GM18499 (cell line): ENCODE results near the gene RUNX3.
"Not testable (repeated sequence)": the region's sequence is repeated elsewhere in the genome, so short reads cannot be mapped to it uniquely, and the experiment has no call there.

ENCODE experiments used
- ATAC-seq: cut with Tn5 transposase; IDR thresholded peaks from one replicate; pipeline ENCODE4 v1.9.1; 2021; ENCODE audit warnings: moderate number of reproducible peaks; ENCODE audit not compliant: insufficient read depth, unreplicated experiment

Gene RUNX3

DNA sequence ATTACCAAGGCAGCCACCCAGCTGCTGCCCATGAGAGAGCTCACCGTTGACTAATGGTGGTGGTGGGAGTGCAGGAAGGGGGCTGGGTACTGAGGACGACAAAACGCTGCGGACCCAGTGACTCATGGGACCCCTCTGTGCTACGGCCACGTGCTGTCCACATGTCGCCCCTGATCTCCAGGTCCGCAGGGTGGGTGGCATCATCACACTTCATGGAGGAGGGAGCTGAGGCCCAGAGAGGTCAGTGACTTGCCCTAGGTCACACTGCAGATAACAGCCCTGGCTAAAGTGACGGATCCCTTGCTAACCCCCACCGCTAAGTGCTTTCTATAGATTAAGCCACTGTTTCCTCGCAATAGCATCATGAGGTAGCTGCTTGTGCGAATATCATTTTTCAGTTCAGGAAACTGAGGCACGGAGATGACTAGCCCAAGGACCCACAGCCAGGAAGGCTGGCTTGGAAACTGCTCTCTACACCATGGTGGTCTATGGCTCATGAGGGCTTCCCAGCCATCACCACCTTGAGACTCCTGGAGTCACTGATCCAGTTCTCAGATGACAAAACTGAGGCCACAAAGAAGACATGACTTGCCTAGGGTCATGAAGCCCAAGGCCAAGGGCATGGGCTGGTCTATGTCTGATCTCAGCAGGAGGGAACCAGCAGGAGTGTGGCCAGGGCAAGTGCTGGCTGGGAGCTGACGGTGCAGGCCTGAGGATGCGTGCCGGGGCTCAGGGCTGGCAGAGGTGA, 12.6 kb downstream of the RUNX3 start:
- no peak for ATAC-seq

DNA sequence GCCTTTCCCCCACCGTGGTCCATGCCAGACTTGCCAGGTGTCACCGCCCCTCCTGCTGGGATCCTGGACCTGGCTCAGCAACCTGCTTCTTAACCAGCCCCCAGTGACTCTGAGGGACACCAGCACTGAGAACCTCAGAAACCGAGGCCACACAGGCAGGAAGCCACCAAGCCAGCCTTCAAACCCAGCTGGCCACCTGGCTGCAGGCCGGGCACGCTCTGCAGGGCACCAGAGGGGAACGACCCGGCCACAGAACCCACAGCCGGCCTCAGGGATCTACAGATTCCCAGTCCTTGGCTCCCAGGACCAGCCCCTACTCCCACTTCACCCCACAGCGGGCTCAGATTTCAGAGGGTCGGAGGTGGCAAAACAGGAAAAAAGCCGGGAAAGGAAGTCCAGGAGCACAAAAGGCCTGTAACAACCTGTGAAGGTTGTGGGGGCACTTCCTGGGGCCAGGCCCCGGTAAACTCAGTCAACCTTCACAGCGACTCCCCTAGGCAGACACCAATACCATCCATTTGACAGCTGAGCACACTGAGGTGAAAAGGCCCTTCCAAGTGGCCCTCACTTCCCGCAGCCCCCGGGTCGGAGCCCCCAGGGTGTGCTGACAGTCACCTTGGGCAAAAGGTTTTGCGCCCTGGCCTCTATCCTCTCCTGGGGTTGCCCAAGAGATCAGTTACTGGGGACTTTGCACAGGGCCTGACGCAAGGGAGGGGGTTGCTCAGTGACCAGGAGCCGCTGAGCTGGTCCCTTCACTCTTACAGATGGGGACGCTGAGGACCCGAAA, 14.1 kb downstream of the RUNX3 start:
- ATAC-seq: no peak

DNA sequence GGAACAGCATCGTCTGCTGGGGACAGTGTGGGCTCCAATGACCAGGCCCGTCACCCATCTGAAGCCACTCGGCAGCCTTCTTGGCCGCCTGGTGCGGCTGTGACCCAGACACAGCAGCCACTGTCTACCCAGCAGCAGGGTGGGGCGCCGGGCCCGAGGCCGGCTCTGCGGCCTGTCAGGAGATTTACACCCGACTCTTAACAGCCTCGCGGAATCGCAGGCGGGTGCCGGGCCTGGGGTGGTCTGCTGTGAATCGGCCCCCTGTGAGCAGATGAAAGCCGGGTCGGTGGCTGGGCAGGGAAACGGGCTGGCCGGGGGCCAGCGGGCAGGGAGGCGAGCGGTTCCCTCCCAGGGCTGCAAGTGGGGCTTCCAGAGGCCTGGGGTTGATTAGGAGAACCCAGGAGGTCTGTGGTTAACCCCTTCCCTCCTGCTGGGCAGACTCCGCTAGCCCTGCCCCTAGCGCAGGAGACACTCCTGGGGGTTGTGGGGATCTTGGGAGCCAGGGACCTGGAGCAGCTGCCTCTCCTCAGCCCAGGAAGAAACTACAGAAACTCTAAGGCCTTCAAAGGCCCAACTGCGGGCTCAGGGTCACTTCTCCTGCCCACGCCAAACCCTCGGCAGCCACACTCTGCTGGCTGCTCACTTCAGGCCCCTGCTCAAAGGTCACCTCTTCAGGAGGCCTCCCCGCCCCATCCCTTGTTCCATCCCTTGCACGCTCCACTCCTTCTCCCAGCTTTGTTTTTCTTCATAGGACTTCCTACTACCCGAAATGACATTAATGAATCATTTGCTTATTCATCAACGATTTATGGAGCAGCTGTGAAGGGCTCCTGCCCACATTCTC, 15.6 kb downstream of the RUNX3 start:
- ATAC-seq: no peak

DNA sequence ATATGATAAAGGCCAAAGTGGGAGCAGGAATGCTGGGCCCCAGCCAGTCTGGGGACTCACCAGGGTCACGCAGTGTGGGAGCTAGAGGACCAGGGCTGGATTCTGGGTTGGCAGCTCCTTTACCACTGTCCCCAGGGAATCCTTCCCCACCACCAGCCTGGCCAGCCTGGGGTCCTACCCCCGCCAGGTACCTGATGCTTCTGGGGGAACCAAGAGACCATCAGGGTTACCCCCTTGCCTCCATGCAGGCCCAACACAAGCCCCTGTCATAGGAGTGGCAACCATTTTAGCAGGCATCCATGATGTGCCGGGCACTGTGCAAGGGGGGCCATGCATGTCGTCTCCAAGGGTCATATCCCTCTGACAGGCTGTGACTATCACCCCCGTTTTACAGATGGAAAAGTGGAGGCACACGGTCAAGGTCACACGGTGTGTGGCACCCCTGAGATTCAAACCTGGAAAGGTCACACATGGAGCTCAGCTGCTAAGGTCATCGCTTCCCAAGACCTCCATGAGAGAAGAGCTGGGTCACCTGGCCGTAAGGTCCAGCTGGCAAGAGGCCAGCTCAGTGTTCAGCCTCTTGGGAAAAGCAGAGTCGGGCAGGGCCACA, 16.4 kb downstream of the RUNX3 start:
- ATAC-seq: no peak

DNA sequence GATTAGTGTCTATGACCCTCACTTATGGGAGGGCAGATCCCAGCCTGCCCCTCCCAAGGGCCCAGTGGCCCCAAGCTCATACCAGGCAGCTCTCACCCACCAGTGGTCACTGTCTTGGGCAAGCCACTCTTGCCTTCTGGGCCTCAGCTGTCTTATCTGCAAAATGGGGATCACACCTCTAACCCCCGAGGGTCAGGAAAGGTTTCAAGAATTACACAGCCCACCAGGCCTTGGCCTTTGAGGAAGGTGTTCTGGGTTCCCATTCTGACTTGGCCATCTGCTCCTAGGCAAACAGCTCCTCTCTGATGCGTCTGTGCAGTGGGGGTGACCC, 16.8 kb downstream of the RUNX3 start:
- ATAC-seq: no peak

DNA sequence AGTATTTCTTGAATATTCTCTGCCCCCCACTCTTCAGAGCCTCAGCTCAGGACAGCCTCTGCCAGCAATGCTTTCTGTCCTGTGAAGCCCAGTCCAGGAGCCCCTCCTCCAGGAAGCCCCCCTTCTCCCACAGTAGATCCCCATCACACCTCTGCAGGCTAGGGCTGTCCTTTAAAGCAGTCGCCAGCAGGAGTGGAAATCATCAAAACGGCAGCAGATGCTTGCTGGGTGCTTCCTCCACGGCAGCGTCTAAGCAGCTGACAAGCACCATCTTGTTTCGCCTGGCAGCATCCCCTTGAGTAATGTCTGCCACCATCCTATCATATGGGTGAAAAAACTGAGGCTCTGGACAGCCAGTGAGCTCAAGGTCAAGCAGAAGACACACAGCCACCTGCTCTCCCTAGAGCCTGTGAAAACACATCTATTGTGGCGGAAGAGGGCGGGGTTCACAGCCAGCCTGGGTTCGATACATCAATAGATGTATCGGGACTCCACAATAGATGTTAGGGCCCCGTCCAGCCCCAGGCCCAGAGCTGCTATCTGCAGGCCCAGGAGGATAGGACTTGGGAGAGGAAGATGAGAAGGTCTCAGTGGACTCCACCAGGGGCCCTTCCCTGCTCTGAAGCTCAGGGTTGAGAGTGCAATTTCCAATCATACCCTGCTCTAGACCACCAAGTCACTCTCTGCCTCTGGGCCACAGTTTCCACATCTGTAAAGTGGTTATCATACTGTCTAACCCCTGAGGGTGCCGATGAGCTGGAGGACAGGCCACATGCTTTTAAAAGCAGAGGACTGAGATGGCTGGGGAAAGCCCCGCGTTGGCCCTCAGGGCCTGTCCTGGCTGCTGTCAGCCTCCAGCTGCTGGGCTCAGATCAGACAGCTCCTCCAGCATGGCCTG, 17.5 kb downstream of the RUNX3 start:
- no peak for ATAC-seq

DNA sequence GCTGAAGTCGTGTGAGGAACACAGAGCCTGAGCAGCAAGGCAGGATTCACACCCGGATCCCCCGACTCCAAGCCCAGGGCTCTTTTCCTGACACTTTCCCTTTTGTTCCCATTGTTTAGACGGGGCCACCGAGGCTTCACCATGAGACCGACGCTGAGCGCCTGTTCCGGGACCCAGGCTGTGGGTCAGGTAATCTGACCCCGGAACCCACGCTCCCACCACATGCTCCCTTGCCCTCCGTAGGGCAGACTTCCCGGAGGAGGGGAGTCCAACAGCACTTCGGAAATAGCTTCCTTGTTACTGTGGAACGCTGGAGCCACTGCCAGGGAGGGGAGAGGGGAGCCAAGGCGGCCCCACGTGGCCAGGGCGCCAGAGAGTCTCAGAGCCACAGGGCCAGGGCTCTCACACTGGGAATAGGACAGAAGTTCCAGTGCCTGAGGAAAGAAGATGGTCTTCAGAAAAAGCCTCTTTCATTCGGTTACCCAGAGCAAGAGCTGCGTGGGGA, 18.4 kb downstream of the RUNX3 start:
- ATAC-seq: no peak

DNA sequence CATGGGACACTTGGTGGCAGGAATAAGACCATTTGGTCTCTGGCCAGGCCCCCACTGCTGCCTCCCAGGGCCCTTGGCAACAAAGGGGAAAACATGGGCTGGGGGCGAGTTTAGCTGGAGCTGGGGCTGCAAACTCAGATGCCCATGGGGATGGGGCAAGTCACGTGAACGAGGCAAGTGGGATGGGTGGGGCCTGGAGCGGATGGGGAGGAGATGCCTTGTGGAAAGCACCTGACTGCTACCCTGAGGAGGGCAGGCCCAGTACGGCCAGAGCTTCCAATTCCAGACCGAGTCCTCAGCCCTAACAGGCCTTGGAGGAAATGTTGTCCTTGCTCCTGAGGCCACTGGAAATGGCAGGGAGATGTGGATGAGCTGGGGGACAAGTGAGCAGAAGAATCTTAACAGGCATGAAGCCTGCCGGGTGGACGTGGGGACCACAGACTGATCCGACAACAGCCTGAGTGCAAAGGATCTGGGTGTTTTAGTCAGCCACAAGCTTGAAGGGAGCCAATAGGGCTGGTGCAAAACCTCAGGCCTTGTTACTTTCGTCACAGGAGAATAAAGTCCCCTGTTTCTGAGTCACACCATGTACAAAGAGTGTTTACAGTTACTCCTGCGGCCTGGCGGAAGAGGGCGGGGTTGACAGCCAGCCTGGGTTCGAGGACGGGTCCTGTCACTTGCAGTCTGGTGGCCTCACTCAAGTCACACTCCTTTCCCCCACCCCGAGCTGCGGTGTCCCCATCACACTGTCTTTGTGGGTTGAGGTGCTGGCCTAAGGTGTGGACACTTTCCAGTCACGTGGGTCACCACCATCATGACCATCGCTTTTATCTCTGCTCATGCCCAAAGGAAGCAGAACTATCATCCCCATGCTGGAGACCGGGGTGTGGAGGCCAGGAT, 19.1 kb downstream of the RUNX3 start:
- ATAC-seq: no peak

DNA sequence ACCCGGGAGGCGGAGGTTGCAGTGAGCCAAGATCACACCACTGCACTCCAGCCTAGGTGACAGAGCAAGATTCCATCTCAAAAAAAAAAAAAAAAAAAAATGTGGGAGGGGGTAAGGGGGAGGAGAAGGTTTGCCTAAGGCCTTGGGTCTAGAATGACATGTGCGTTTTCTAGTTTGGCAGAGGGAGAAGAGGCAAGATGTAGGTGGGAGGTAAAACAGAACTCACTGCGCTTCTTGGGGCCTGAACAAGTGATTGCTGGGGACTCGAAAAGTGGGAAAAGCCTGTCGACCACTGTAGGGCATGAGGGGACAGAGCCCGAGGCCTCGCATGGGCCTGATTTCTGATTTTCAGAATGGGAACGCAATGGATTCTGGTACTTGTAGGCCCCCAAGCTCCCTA, 19.9 kb downstream of the RUNX3 start:
- no peak for ATAC-seq

DNA sequence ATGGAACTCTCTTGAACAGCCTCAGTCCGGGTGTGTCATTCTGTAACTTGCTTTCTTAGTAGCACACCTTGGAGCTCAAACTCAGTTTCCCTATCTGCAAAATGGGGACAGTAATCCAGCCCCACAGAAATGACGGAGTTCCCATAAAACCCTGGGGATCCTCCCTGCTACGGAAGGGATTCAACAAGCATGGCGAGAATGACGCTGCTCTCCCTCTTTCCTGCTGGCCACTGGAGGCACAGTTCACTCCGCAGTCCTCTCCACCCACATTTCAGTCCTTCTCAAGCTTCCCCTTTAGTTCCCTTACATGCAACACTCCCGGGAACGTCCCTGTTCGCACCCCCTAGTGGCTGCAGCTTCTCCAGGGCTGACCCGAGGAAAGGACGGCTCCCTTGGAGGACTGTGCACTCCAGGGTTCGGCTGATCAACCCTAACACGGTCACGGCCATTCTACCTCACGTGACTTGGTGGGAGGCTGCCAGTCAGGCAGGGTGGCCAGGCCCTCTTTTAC, 20.6 kb downstream of the RUNX3 start:
- ATAC-seq: no peak

DNA sequence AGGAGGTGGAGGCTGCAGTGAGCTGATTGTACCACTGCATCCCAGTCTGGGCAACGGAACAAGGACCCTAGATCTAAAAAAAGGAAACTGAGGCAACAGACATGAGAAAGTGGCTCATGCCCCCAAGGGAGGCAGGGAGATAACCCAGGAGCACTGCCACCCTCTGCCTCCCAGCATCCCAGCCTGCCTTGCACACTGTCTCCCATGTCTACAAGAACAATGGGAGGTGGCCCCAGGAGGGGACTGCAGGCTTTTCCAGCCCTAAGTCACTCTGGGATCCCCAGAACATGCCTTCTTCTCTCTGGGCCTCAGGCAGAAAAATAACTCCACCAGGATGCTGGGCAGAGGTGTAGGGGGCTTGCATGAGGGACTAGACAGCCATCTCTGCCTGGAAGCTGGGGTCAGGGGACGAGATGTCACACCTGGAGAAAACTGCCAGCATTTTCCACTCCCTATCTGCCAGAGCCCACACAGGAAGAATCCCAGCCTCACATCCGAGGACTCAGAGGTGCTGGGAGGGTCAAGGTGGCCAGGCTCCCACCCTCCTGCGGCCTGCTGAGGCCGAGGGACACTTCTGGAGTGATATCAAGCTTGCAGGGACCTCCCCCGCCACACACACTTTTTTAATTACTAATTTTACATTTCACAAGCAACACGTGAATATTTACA, 21.4 kb downstream of the RUNX3 start:
- ATAC-seq: no peak

DNA sequence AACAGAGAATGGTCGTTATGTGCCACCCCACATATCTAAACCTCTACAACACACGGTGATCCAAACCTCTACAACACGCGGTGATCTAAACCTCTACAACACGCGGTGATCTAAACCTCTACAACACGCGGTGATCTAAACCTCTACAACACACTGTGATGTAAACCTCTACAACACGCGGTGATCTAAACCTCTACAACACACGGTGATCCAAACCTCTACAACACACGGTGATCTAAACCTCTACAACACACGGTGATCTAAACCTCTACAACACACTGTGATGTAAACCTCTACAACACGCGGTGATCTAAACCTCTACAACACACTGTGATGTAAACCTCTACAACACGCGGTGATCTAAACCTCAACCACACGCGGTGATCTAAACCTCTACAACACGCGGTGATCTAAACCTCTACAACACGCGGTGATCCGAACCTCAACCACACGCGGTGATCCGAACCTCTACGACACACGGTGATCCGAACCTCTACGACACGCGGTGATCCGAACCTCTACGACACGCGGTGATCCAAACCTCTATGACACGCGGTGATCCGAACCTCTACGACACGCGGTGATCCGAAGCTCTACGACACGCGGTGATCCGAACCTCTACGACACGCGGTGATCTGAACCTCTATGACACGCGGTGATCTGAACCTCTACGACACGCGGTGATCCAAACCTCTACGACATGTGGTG, 22.3 kb downstream of the RUNX3 start:
- not testable (repeated sequence) for ATAC-seq

DNA sequence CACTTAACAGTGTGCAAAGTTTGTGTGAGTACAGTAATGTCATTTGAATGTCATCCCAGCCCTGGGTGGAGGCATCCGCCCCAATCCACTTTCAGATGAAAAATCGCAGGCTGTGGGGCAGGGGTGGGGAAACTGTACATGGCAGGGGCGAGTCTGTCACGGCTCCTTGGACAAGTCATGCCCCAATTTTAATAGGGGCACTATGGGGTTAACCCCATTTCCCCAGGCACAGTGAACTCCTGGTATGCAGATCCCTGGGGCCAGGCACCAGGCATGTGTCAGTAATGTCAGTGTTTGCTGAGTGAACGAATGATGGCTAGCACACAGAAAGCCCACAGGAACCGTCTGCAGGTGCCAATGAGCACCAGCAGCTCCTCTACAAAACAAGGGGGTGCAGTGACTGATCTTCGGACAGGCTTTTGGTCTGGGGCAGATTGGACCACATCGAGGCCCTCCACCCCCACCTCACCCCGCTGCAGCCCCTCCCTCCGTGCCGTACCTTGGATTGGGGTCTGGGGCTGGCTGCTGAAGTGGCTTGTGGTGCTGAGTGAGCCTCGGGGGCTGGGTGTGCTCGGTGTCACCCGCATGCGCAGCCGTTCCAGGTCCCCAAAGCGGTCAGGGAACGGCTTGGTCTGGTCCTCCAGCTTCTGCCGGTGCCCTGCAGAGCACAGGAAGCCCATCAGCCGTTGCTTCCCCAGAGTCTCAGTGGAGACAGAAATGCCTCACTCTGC, 23.2 kb downstream of the RUNX3 start:
- no peak for ATAC-seq

DNA sequence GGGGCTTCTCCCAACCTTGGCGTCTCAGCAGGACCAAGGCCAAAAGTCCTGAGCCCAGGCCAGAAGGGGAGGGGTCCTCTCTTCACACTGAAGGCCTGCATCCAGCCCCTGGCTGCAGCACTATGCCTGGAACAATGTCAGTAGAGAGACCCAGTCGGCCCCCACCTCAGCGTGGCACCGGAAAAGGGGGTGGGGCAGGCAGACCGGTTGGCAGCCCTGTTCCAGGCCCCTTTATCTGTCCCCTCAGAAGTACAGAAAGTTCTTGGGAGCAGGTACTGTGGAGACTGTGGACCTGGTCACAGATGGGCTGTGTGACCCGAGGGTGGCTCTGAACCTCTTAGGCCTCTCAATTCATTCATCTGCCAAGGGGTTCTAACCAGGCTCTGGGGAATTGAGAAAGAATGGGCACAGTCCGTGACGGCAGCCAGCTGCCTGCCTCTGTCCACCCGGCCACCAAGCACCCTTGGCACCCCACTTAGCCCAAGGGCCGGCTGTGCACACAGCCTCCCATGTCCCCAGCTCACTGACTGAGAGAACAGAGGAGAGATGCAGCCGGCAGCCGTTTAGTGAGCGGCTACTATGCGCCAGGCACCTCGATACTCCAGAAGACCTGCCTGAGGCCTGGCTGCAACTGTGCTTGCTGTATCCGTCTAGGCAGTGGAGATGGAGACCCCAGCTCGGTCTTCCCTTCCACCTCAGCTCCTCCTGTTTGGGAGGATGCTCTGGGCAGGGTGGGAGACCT, 23.9 kb downstream of the RUNX3 start:
- ATAC-seq: no peak

DNA sequence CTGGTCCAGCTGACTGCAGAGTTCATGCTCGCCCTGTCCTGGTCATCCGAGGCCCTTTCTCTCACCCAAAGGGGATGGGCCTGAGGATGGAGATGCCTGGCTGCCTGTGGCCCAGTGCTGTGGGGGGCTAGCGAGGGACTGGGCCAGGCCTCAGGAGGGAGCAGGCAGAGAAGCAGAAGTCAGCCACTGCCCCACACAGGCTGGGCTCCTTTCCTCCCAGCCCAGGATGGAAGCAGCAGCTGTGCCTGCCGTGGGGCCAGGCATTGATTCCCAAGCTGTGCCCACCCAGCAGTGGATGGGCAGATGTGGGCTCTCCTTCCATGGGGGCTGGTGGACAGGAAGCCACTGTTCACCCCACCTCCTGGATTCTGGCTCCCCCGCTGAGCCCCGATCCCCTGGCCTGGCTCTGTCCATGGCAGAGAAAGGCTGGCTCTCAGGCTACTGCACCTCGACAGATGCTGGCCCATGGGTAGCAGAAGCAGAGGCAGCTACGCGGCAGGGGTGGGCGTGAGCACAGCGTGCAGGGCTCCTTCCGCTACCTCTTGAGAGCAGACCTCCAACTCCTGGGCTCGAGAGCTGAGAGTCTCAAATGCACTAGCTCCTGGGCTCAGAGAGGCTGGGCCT, 24.6 kb downstream of the RUNX3 start:
- no peak for ATAC-seq
